Left lung (tissue), 14 donors: ENCODE data around the gene UHRF2. TPM values are rescaled to one million over a fixed set of nuclear protein-coding genes. Genes with fewer than 3 reads are reported as not detected.
A peak's percentile ranks its signal among the peaks of the same experiment; 100 is the strongest.
"Not testable (repeated sequence)": the region's sequence is repeated elsewhere in the genome, so short reads cannot be mapped to it uniquely, and the experiment has no call there.

Source experiments
- ATAC-seq: fragments of 200-7000 bp; cut with Tn5 transposase; one replicate; pipeline ENCODE4 v1.9.1; 2020; ENCODE audit warnings: moderate library complexity
- DNase-seq, 4 donors: peaks; one replicate each; pipeline ENCODE4 v3.0.0-alpha.2; 2013 to 2020
- H3K27ac ChIP-seq, 2 donors: fragments of 200-600 bp; sonication (generic) in 1 of 2; one replicate each; pipeline versions ENCODE4 v1.5.0 to v1.8.0; 2020 to 2021
- H3K27me3 ChIP-seq, 2 donors: fragments of 200-600 bp; sonication (generic) in 1 of 2; one replicate each; pipeline versions ENCODE4 v1.5.0 to v1.8.0; 2020 to 2021
- H3K36me3 ChIP-seq, 2 donors: fragments of 200-600 bp; sonication (generic) in 1 of 2; one replicate each; pipeline versions ENCODE4 v1.5.0 to v1.8.0; 2020 to 2021
- H3K4me1 ChIP-seq, 2 donors: fragments of 200-600 bp; one replicate each; pipeline ENCODE4 v1.8.0; 2021
- H3K4me3 ChIP-seq, 2 donors: fragments of 200-600 bp; sonication (generic) in 1 of 2; one replicate each; pipeline versions ENCODE4 v1.5.0 to v1.8.0; 2020 to 2021; ENCODE audit warnings: mild to moderate bottlenecking in 1 of 2
- H3K9me3 ChIP-seq, 2 donors: fragments of 200-600 bp; sonication (generic) in 1 of 2; one replicate each; pipeline versions ENCODE4 v1.5.0 to v1.8.0; 2020 to 2021
- CTCF ChIP-seq, 2 donors: fragments of 200-600 bp; sonication (generic) in 1 of 2; IDR thresholded peaks; one replicate each; pipeline versions ENCODE4 v1.5.0 to v1.8.0; 2021; ENCODE audit warnings: antibody characterized with exemption in 2 of 2
- intact Hi-C, 2 donors: fragments of 100-400 bp; cut with DNase I; formaldehyde crosslinking; loops; one replicate each; pipeline versions ENCODE4 v1.11.2 to v1.14.2; 2022
- long read RNA-seq, 12 donors: library from polyadenylated mRNA in 2 of 12; unstranded in 2 of 12; transcript quantifications; one replicate each; pipeline ENCODE4 v2.0.0 and lab custom pipeline, GENCODE V29; 2019 to 2026
- polyA plus RNA-seq, 6 donors: library from polyadenylated mRNA; unstranded; fragments of 120-200 nt; gene quantifications; one replicate each; pipeline ENCODE4 v1.2.1, GENCODE V29; 2013; ENCODE audit not compliant: insufficient read length in 6 of 6
- total RNA-seq, 2 donors: library from RNA; stranded (reverse); fragmentation: NEBNext Ultra II Directional; extraction: Animal tissue kit (Norgen Biotek cat#: 25700); gene quantifications; one replicate each; pipeline ENCODE4 v1.2.1, GENCODE V29; 2021
- donor health status: DM: no; HTN: yes; CAD: no.
- donor health status: DM: no; HTN: no; CAD: no.

The UHRF2 gene
- total RNA-seq: 10 to 100 TPM; 32.7 to 34.1 TPM
- 10 to 100 TPM; 66.2 to 86.9 (median 69.2) TPM for polyA plus RNA-seq
- long read RNA-seq, donor 1, partial matches to known transcripts: 0 of 5 reads
- long read RNA-seq, donor 1, other reads (novel, unspliced or antisense): 0 of 5 reads
- long read RNA-seq, donor 2, transcript UHRF2-201 (16 exons, 3,452 nt): major isoform, 5 of 10 reads
- long read RNA-seq, donor 2, partial matches to known transcripts: 0 of 10 reads
- long read RNA-seq, donor 2, other reads (novel, unspliced or antisense): 0 of 10 reads
- long read RNA-seq, donor 3, partial matches to known transcripts: 0 of 2 reads
- long read RNA-seq, donor 3, other reads (novel, unspliced or antisense): 0 of 2 reads
- long read RNA-seq, donor 4, partial matches to known transcripts: 2 of 5 reads
- long read RNA-seq, donor 4, other reads (novel, unspliced or antisense): 0 of 5 reads
- long read RNA-seq, donor 5, partial matches to known transcripts: 0 of 4 reads
- long read RNA-seq, donor 5, other reads (novel, unspliced or antisense): 0 of 4 reads
- long read RNA-seq, donor 6, partial matches to known transcripts: 0 of 3 reads
- long read RNA-seq, donor 6, other reads (novel, unspliced or antisense): 0 of 3 reads
- long read RNA-seq, donor 7, partial matches to known transcripts: 0 of 2 reads
- long read RNA-seq, donor 7, other reads (novel, unspliced or antisense): 0 of 2 reads
- long read RNA-seq, donor 8, partial matches to known transcripts: 0 of 2 reads
- long read RNA-seq, donor 8, other reads (novel, unspliced or antisense): 0 of 2 reads
- long read RNA-seq, donor 9: 0 reads
- long read RNA-seq, donor 10, partial matches to known transcripts: 0 of 1 reads
- long read RNA-seq, donor 10, other reads (novel, unspliced or antisense): 0 of 1 reads
- long read RNA-seq, donor 11, partial matches to known transcripts: 0 of 3 reads
- long read RNA-seq, donor 11, other reads (novel, unspliced or antisense): 0 of 3 reads
- long read RNA-seq, donor 12, partial matches to known transcripts: 0 of 2 reads
- long read RNA-seq, donor 12, other reads (novel, unspliced or antisense): 0 of 2 reads

GRCh38 chr9:6412487-6413364 lies at the start of gene UHRF2:
Gene UHRF2, plus strand, starts transcription at chr9:6413199. Its CDS starts 292 bp downstream, at chr9:6413491.
- intact Hi-C loops: no loop called here

GRCh38 chr9:6367128-6367890 lies 45.7 kb upstream of the UHRF2 start:
- no peaks in the 10 kb centered on the region for H3K4me1 ChIP-seq
- no peak overlapping the region for H3K4me3 ChIP-seq
- intact Hi-C loops: no loop called here
- no peaks in the 10 kb centered on the region for H3K36me3 ChIP-seq
- peaks cover 0 to 8% of the 10 kb centered on the region in 2 donors for H3K9me3 ChIP-seq
- ATAC-seq (no peak), DNase-seq (no peak)
- no peaks in the 10 kb centered on the region for H3K27me3 ChIP-seq
- no peak overlapping the region for H3K27ac ChIP-seq
- TF ChIP-seq CTCF (IDR thresholded peaks at IDR 0.05): no peak

More at GRCh38 chr9:6412487-6413364, at the start of gene UHRF2:
- TF ChIP-seq CTCF (IDR thresholded peaks at IDR 0.05): peak in 1 of 2 donors; percentile 30
- peak within 1 kb of the TSS; percentile 89 to 90 for H3K27ac ChIP-seq
- H3K9me3 ChIP-seq: no peaks in the 10 kb centered on the region
- ATAC-seq (peak; percentile 96), DNase-seq (peak; percentile 98 to 100 (median 99))
- H3K4me3 ChIP-seq: peak within 1 kb of the TSS; percentile 95 to 98
- H3K36me3 ChIP-seq: no peaks in the 10 kb centered on the region
- no peaks in the 10 kb centered on the region for H3K27me3 ChIP-seq
- H3K4me1 ChIP-seq: peaks cover 13 to 36% of the 10 kb centered on the region in 2 donors

- intact Hi-C loops: no loop called here
- Histone ChIP-seq H3K27ac (no peak overlapping the region), H3K9me3 (peaks cover 0 to 8% of the 10 kb centered on the region in 2 donors), H3K36me3 (no peaks in the 10 kb centered on the region), H3K4me3 (no peak overlapping the region), H3K27me3 (no peaks in the 10 kb centered on the region), H3K4me1 (no peaks in the 10 kb centered on the region)
- ATAC-seq: no peak
- no peak for DNase-seq
- no peak for TF ChIP-seq CTCF (IDR thresholded peaks at IDR 0.05)
Measured at GRCh38 chr9:6368831-6369230, 44.2 kb upstream of the UHRF2 start.

- H3K27ac ChIP-seq, DNase-seq, ATAC-seq, H3K27me3 ChIP-seq, H3K4me3 ChIP-seq, intact Hi-C loops, H3K9me3 ChIP-seq, H3K4me1 ChIP-seq, H3K36me3 ChIP-seq: not testable (repeated sequence)
Measured at GRCh38 chr9:6381477-6382012, 31.5 kb upstream of the UHRF2 start.
